ENCODE data around the gene HECTD1. TPM values are rescaled to one million over a fixed set of nuclear protein-coding genes. Genes with fewer than 3 reads are reported as not detected.
"Not testable (repeated sequence)": the region's sequence is repeated elsewhere in the genome, so short reads cannot be mapped to it uniquely, and the experiment has no call there.

Gene HECTD1
- total RNA-seq, 1 donor from 2014 or later, result 153 TPM

- Histone ChIP-seq H3K4me2 (no peak overlapping the region), H3K79me2 (ENCODE audit: low read depth) (no peaks in the 10 kb centered on the region), H3K27me3 (no peaks in the 10 kb centered on the region), H3F3A (ENCODE audit: low read depth) (no peaks in the 10 kb centered on the region), H4K20me1 (ENCODE audit: low read depth) (no peaks in the 10 kb centered on the region), H3K9me3 (ENCODE audit: low read depth) (no peaks in the 10 kb centered on the region), H3K27ac (no peak overlapping the region), H3K36me3 (no peaks in the 10 kb centered on the region), H3K9ac (no peak overlapping the region), H3K4me1 (no peaks in the 10 kb centered on the region), H3K4me3 (no peak overlapping the region), H2AFZ (replicated peaks) (no peak overlapping the region)
- Mint-ChIP-seq H3K36me3 (peaks cover 2% of the 10 kb centered on the region), H3K27me3 (ENCODE audit: insufficient read depth, low read depth) (no peaks in the 10 kb centered on the region), H3K9me3 (no peaks in the 10 kb centered on the region), H3K27ac (no peak overlapping the region), H3K4me1 (no peaks in the 10 kb centered on the region), H3K4me3 (no peak overlapping the region)
- no peak for DNase-seq (ENCODE audit: low spot score)
- no peak for TF ChIP-seq EZH2phosphoT487 (IDR thresholded peaks at IDR 0.05)
- TF ChIP-seq, protein P1, sequence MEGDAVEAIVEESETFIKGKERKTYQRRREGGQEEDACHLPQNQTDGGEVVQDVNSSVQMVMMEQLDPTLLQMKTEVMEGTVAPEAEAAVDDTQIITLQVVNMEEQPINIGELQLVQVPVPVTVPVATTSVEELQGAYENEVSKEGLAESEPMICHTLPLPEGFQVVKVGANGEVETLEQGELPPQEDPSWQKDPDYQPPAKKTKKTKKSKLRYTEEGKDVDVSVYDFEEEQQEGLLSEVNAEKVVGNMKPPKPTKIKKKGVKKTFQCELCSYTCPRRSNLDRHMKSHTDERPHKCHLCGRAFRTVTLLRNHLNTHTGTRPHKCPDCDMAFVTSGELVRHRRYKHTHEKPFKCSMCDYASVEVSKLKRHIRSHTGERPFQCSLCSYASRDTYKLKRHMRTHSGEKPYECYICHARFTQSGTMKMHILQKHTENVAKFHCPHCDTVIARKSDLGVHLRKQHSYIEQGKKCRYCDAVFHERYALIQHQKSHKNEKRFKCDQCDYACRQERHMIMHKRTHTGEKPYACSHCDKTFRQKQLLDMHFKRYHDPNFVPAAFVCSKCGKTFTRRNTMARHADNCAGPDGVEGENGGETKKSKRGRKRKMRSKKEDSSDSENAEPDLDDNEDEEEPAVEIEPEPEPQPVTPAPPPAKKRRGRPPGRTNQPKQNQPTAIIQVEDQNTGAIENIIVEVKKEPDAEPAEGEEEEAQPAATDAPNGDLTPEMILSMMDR (IDR thresholded peaks at IDR 0.05), result no peak
Observed at GRCh38 chr14:31092160-31092708, 115.4 kb downstream of the HECTD1 start.

DNA sequence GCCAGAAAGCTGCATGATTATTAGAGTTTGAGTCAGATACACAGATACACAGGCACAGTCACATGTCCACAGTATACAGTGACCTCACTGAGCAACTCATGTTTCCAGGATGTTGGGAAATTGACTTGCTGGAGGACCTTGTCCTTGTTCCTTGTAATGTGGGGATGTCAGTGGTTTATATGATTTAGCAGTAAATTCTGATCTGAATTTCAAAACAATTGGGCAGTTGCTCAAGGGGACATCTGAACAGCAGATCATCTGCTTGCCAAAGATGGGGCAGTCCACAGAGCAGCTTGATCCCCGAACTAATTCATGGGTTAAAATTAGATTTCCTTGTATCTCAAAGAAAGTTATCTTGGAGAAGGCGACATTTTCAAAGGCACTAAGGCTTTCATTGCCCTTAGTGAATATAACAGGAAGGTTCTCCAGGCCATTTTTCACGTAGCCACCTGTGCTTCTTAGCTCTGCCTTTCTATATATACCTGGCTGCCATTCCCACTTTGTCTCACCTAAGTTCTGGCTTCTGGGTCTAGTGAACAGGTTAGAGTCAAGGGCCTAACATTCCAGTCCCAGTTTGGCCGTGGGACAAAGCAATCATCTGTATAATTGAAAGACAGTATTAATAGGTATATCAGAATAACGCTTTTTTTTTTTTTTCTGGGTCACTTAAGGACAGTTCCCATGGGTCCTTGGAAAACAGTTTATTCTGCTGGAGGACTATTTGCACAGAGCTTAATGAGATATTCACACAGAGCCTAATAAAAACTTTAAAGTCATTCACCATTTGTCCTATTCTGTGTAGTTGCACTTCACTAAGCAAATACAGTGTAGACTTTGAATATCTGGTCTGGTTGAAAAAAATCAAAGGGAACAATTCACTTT is 116.5 kb downstream of the HECTD1 start:
- no peaks in the 10 kb centered on the region for H3K9me3 Mint-ChIP-seq
- Histone ChIP-seq H4K20me1 (ENCODE audit: low read depth) (no peaks in the 10 kb centered on the region), H3K9ac (no peak overlapping the region), H2AFZ (replicated peaks) (no peak overlapping the region), H3K27me3 (no peaks in the 10 kb centered on the region), H3F3A (ENCODE audit: low read depth) (no peaks in the 10 kb centered on the region), H3K36me3 (no peaks in the 10 kb centered on the region), H3K27ac (no peak overlapping the region), H3K9me3 (ENCODE audit: low read depth) (no peaks in the 10 kb centered on the region), H3K4me3 (no peak overlapping the region), H3K79me2 (ENCODE audit: low read depth) (no peaks in the 10 kb centered on the region), H3K4me2 (no peak overlapping the region), H3K4me1 (no peaks in the 10 kb centered on the region)
- TF ChIP-seq EZH2phosphoT487 (IDR thresholded peaks at IDR 0.05), result no peak
- TF ChIP-seq EZH2 (IDR thresholded peaks at IDR 0.05), result no peak
- TF ChIP-seq, protein P1 (IDR thresholded peaks at IDR 0.05), result no peak
- no peaks in the 10 kb centered on the region for H3K4me1 Mint-ChIP-seq
- H3K4me3 Mint-ChIP-seq, result no peak overlapping the region
- H3K27me3 Mint-ChIP-seq (ENCODE audit: insufficient read depth, low read depth), result no peaks in the 10 kb centered on the region
- no peak overlapping the region for H3K27ac Mint-ChIP-seq
- H3K36me3 Mint-ChIP-seq, result peaks cover 2% of the 10 kb centered on the region
- DNase-seq (ENCODE audit: low spot score), result no peak

GRCh38 chr14:31086466-31086865 is 121.1 kb downstream of the HECTD1 start:
- not testable (repeated sequence) for H3K36me3 ChIP-seq

DNA sequence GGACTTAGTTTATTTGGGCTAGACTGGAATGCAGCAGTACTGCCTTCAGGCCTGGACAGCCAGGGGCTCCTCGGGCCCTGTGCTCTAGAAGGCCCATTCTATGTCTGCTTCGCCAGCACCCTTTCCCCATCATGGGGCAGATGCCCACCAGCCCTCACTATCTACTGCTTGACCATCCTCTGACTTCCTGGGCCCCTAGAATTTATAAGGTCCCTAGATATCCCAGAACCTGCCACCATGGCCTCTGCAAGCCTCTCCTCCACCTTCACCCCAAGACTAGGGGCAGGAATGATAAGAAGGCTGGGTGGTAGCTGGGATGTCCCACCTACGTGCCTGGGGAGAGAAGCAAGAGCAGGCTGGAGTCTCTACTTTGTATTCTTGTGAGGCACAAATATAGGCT is 122.6 kb downstream of the HECTD1 start:
- no peaks in the 10 kb centered on the region for H3K27me3 ChIP-seq
- no peaks in the 10 kb centered on the region for H3K9me3 ChIP-seq (ENCODE audit: low read depth)
- no peak overlapping the region for H3K4me3 Mint-ChIP-seq
- H3K27me3 Mint-ChIP-seq (ENCODE audit: insufficient read depth, low read depth), result peaks cover 2% of the 10 kb centered on the region
- DNase-seq (ENCODE audit: low spot score), result no peak
- H3K36me3 ChIP-seq, result no peaks in the 10 kb centered on the region
- H3K4me1 Mint-ChIP-seq, result no peaks in the 10 kb centered on the region
- H3K36me3 Mint-ChIP-seq, result no peaks in the 10 kb centered on the region
- H3K79me2 ChIP-seq (ENCODE audit: low read depth), result no peaks in the 10 kb centered on the region
- peaks cover 6% of the 10 kb centered on the region for H3K4me1 ChIP-seq
- H3K27ac ChIP-seq, result no peak overlapping the region
- no peak for TF ChIP-seq EZH2phosphoT487 (IDR thresholded peaks at IDR 0.05)
- no peak for TF ChIP-seq EZH2 (IDR thresholded peaks at IDR 0.05)
- TF ChIP-seq, protein P1 (IDR thresholded peaks at IDR 0.05), result no peak
- H4K20me1 ChIP-seq (ENCODE audit: low read depth), result no peaks in the 10 kb centered on the region
- no peak overlapping the region for H3K27ac Mint-ChIP-seq
- H3K4me3 ChIP-seq, result no peak overlapping the region
- H3K9ac ChIP-seq, result no peak overlapping the region
- H2AFZ ChIP-seq (replicated peaks), result no peak overlapping the region
- no peaks in the 10 kb centered on the region for H3F3A ChIP-seq (ENCODE audit: low read depth)
- H3K4me2 ChIP-seq, result no peak overlapping the region
- no peaks in the 10 kb centered on the region for H3K9me3 Mint-ChIP-seq

More at GRCh38 chr14:31086466-31086865, 121.1 kb downstream of the HECTD1 start:
- H3K9me3 ChIP-seq (ENCODE audit: low read depth); H3K27me3 Mint-ChIP-seq (ENCODE audit: insufficient read depth, low read depth); DNase-seq (ENCODE audit: low spot score); H4K20me1 ChIP-seq (ENCODE audit: low read depth); H3K27ac ChIP-seq; H3K4me2 ChIP-seq; H3K4me1 Mint-ChIP-seq; H3K27ac Mint-ChIP-seq; H3K27me3 ChIP-seq; H3K36me3 Mint-ChIP-seq; H3F3A ChIP-seq (ENCODE audit: low read depth); H3K79me2 ChIP-seq (ENCODE audit: low read depth); H3K4me3 Mint-ChIP-seq; H2AFZ ChIP-seq (replicated peaks); H3K4me3 ChIP-seq; H3K4me1 ChIP-seq; H3K9me3 Mint-ChIP-seq; H3K9ac ChIP-seq: not testable (repeated sequence)

Data from neural progenitor cell (in vitro differentiated cells).